Measurements from ENCODE around the gene PROM1. TPM values are rescaled to one million over a fixed set of nuclear protein-coding genes. Genes with fewer than 3 reads are reported as not detected.

Gene PROM1, protein sequence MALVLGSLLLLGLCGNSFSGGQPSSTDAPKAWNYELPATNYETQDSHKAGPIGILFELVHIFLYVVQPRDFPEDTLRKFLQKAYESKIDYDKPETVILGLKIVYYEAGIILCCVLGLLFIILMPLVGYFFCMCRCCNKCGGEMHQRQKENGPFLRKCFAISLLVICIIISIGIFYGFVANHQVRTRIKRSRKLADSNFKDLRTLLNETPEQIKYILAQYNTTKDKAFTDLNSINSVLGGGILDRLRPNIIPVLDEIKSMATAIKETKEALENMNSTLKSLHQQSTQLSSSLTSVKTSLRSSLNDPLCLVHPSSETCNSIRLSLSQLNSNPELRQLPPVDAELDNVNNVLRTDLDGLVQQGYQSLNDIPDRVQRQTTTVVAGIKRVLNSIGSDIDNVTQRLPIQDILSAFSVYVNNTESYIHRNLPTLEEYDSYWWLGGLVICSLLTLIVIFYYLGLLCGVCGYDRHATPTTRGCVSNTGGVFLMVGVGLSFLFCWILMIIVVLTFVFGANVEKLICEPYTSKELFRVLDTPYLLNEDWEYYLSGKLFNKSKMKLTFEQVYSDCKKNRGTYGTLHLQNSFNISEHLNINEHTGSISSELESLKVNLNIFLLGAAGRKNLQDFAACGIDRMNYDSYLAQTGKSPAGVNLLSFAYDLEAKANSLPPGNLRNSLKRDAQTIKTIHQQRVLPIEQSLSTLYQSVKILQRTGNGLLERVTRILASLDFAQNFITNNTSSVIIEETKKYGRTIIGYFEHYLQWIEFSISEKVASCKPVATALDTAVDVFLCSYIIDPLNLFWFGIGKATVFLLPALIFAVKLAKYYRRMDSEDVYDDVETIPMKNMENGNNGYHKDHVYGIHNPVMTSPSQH
- 1.1 and 2.3 TPM in 2 replicates for polyA plus RNA-seq
- 3.2 and 3.8 TPM in 2 replicates for polyA minus RNA-seq

DNA sequence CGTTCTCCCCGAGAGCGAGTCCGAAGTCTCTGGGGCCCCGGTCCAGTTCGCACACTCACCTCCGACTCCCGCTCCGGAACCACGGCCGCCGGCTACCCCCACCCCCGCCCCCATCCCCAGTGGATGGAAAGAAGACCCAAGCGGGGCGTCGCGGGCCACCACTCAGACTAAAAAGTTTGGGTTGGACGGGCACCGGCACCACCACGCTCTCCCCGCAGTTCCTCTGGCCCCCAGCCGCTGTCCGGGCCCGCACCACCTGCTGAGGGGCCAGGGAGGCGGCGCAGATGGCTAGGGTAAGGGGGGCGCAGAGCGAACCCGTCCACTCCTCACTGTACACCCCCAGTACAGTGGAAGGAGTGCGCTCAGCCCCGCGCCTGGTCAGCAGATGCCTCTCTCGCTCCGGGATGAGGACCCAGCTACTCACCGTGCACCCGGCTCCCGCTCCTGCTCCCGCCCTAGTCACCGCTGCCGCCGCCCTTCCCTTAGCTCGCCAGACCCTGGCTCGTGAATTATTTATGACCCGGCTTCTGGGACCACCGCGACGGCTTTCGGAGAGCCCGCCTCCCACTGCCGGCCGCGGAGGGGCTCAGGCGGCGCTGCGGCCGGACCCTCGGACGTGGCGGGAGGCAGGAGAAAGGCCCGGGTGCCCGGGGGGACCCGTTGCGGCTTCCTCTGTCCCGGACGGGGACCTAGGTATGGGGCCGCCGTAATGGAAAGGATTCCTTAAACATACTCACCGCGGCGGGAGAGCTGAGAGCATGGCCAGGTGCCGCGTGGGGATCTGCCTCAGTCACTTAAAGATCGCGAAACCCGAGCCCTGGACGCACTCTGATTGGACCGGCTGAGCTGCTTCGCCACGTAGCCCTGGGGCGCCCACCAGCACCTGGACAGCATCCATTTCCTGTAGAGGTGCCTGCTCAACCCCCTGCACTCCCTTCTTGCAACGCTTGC, at the start of gene PROM1:
Gene PROM1 (minus strand): TSS at position 783 of the 951 bp plus-strand sequence. CDS start 8,117 bp downstream, outside the sequence.
- no peaks in the 10 kb centered on the region for H3K9me2 ChIP-seq (ENCODE audit: insufficient read depth, low read length)
- H3K9me3 ChIP-seq (ENCODE audit: low read length): no peaks in the 10 kb centered on the region
- H3K4me2 ChIP-seq (ENCODE audit: low read length): peak within 1 kb of the TSS; percentile 71
- H3K4me3 ChIP-seq (ENCODE audit: low read length): peak within 1 kb of the TSS; percentile 79
- TF ChIP-seq EZH2 (IDR thresholded peaks at IDR 0.05; ENCODE audit: borderline replicate concordance, insufficient read depth, low read length, poor library complexity, severe bottlenecking) (peak; percentile 38), EP300 (conservative IDR thresholded peaks at IDR 0.05; ENCODE audit: poor library complexity, severe bottlenecking) (no peak)
- H2AFZ ChIP-seq (ENCODE audit: low read depth, low read length): peak within 1 kb of the TSS; percentile 27
- H3K27ac ChIP-seq (ENCODE audit: low read length): no peak within 1 kb of the TSS
- H3K36me3 ChIP-seq (ENCODE audit: insufficient read depth, low read length): no peaks in the 10 kb centered on the region
- H3K79me2 ChIP-seq (replicated peaks; ENCODE audit: insufficient read depth, low read length): peaks cover 6% of the 10 kb centered on the region
- peak within 1 kb of the TSS; percentile 50 for H3K9ac ChIP-seq (ENCODE audit: low read length)
- H4K20me1 ChIP-seq (ENCODE audit: insufficient read depth): no peaks in the 10 kb centered on the region
- H3F3A ChIP-seq (ENCODE audit: insufficient read depth, low read length, poor library complexity, severe bottlenecking): no peaks in the 10 kb centered on the region
- peaks cover 35% of the 10 kb centered on the region for H3K27me3 ChIP-seq (ENCODE audit: insufficient read depth, low read depth, low read length)

DNA sequence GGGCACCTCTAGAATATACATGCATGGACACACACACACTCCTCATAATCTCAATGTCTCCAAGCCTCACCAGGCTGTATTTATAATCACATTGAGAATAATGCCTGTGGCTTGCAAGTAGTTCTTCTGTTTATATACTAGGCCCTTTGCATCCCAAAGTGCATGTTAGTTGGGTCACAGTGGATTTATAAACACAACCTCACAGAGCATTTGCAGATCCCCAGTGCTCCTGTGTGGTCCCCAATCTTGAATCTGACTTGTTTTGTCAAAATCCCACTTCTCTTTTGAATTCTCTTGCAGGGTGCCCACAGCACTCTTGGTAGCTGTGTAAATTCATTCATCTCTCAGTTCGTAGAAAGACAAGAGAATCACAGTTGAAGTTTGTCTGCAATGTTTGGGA, 49.6 kb upstream of the PROM1 start:
- H2AFZ ChIP-seq (ENCODE audit: low read depth, low read length): no peak overlapping the region

GRCh38 chr4:16131293-16131692, 47.5 kb upstream of the PROM1 start:
- H3K27ac ChIP-seq (ENCODE audit: low read length): no peak overlapping the region
- no peak overlapping the region for H2AFZ ChIP-seq (ENCODE audit: low read depth, low read length)
- no peak overlapping the region for H3K9ac ChIP-seq (ENCODE audit: low read length)
- H3K27me3 ChIP-seq (ENCODE audit: insufficient read depth, low read depth, low read length): no peaks in the 10 kb centered on the region
- no peaks in the 10 kb centered on the region for H3K9me2 ChIP-seq (ENCODE audit: insufficient read depth, low read length)
- no peaks in the 10 kb centered on the region for H3K79me2 ChIP-seq (replicated peaks; ENCODE audit: insufficient read depth, low read length)
- TF ChIP-seq, protein P1, sequence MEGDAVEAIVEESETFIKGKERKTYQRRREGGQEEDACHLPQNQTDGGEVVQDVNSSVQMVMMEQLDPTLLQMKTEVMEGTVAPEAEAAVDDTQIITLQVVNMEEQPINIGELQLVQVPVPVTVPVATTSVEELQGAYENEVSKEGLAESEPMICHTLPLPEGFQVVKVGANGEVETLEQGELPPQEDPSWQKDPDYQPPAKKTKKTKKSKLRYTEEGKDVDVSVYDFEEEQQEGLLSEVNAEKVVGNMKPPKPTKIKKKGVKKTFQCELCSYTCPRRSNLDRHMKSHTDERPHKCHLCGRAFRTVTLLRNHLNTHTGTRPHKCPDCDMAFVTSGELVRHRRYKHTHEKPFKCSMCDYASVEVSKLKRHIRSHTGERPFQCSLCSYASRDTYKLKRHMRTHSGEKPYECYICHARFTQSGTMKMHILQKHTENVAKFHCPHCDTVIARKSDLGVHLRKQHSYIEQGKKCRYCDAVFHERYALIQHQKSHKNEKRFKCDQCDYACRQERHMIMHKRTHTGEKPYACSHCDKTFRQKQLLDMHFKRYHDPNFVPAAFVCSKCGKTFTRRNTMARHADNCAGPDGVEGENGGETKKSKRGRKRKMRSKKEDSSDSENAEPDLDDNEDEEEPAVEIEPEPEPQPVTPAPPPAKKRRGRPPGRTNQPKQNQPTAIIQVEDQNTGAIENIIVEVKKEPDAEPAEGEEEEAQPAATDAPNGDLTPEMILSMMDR (IDR thresholded peaks at IDR 0.05; ENCODE audit: poor library complexity, severe bottlenecking): no peak
- TF ChIP-seq TAF1 (IDR thresholded peaks at IDR 0.05; ENCODE audit: low read depth) (no peak), MXI1 (conservative IDR thresholded peaks at IDR 0.05; ENCODE audit: poor library complexity, severe bottlenecking) (no peak), REST (IDR thresholded peaks at IDR 0.05; ENCODE audit: borderline replicate concordance) (no peak), POLR2AphosphoS5 (IDR thresholded peaks at IDR 0.05) (no peak), EZH2 (IDR thresholded peaks at IDR 0.05; ENCODE audit: borderline replicate concordance, insufficient read depth, low read length, poor library complexity, severe bottlenecking) (no peak), EP300 (conservative IDR thresholded peaks at IDR 0.05; ENCODE audit: poor library complexity, severe bottlenecking) (no peak)
- H3K9me3 ChIP-seq (ENCODE audit: low read length): no peaks in the 10 kb centered on the region
- H4K20me1 ChIP-seq (ENCODE audit: insufficient read depth): no peaks in the 10 kb centered on the region
- H3K4me2 ChIP-seq (ENCODE audit: low read length): no peak overlapping the region
- no peaks in the 10 kb centered on the region for H3F3A ChIP-seq (ENCODE audit: insufficient read depth, low read length, poor library complexity, severe bottlenecking)
- no peaks in the 10 kb centered on the region for H3K36me3 ChIP-seq (ENCODE audit: insufficient read depth, low read length)
- no peak overlapping the region for H3K4me3 ChIP-seq (ENCODE audit: low read length)

More for the DNA sequence above, 49.6 kb upstream of the PROM1 start:
- no peaks in the 10 kb centered on the region for H3K9me2 ChIP-seq (ENCODE audit: insufficient read depth, low read length)
- H3K27me3 ChIP-seq (ENCODE audit: insufficient read depth, low read depth, low read length): no peaks in the 10 kb centered on the region
- H3K9me3 ChIP-seq (ENCODE audit: low read length): no peaks in the 10 kb centered on the region
- no peak overlapping the region for H3K4me3 ChIP-seq (ENCODE audit: low read length)
- no peak overlapping the region for H3K4me2 ChIP-seq (ENCODE audit: low read length)
- no peaks in the 10 kb centered on the region for H3K36me3 ChIP-seq (ENCODE audit: insufficient read depth, low read length)
- no peaks in the 10 kb centered on the region for H3F3A ChIP-seq (ENCODE audit: insufficient read depth, low read length, poor library complexity, severe bottlenecking)
- no peak overlapping the region for H3K9ac ChIP-seq (ENCODE audit: low read length)
- no peaks in the 10 kb centered on the region for H3K79me2 ChIP-seq (replicated peaks; ENCODE audit: insufficient read depth, low read length)
- TF ChIP-seq, protein P1 (IDR thresholded peaks at IDR 0.05; ENCODE audit: poor library complexity, severe bottlenecking): no peak
- TF ChIP-seq EP300 (conservative IDR thresholded peaks at IDR 0.05; ENCODE audit: poor library complexity, severe bottlenecking) (no peak), MXI1 (conservative IDR thresholded peaks at IDR 0.05; ENCODE audit: poor library complexity, severe bottlenecking) (no peak)
- no peak overlapping the region for H3K27ac ChIP-seq (ENCODE audit: low read length)
- H4K20me1 ChIP-seq (ENCODE audit: insufficient read depth): no peaks in the 10 kb centered on the region
